SK-N-SH treated with all-trans-retinoic acid at 6 μM for 48 hours (cell line): ENCODE measurements around the gene IRS2.

ENCODE experiments used
- ARNTL ChIP-seq: fragments of 450-650 bp; formaldehyde crosslinking; IDR thresholded peaks from 2 replicates; pipeline ENCODE4 v1.5.0; 2020; ENCODE audit warnings: low read depth, mild to moderate bottlenecking, moderate library complexity, borderline replicate concordance
- CSRNP3 ChIP-seq: fragments of 250-450 bp; sonication (Bioruptor Pico); IDR thresholded peaks from 2 replicates; pipeline ENCODE4 v1.5.1; 2021; ENCODE audit warnings: mild to moderate bottlenecking, moderate library complexity
- ESRRG ChIP-seq: fragments of 250-450 bp; sonication (Bioruptor Pico); IDR thresholded peaks from 2 replicates; pipeline ENCODE4 v1.6.1; 2021; ENCODE audit warnings: mild to moderate bottlenecking
- TCF4 ChIP-seq: fragments of 250-450 bp; sonication (Bioruptor Pico); IDR thresholded peaks from 2 replicates; pipeline ENCODE4 v1.8.0; 2021; ENCODE audit warnings: mild to moderate bottlenecking, moderate library complexity, borderline replicate concordance
- TSHZ2 ChIP-seq: fragments of 250-450 bp; sonication (Bioruptor Pico); IDR thresholded peaks from 2 replicates; pipeline ENCODE4 v1.5.0; 2020; ENCODE audit warnings: mild to moderate bottlenecking, moderate library complexity
- ZFP3 ChIP-seq: fragments of 250-450 bp; sonication (Bioruptor Pico); IDR thresholded peaks from 2 replicates; pipeline ENCODE4 v1.5.0; 2020; ENCODE audit warnings: mild to moderate bottlenecking, moderate library complexity
- ZFP30 ChIP-seq: fragments of 450-650 bp; formaldehyde crosslinking; IDR thresholded peaks from 2 replicates; pipeline ENCODE4 v1.5.0; 2022; ENCODE audit warnings: mild to moderate bottlenecking, moderate library complexity
- ZNF565 ChIP-seq: fragments of 450-650 bp; formaldehyde crosslinking; conservative IDR thresholded peaks from 2 replicates; pipeline ENCODE4 v1.5.0; 2020; ENCODE audit warnings: low read depth, mild to moderate bottlenecking, moderate library complexity
- TF ChIP-seq, protein P1 (sequence below): fragments of 250-450 bp; sonication (Bioruptor Pico); IDR thresholded peaks from 2 replicates; pipeline ENCODE4 v1.8.0; 2020; ENCODE audit warnings: mild to moderate bottlenecking, moderate library complexity, borderline replicate concordance

DNA sequence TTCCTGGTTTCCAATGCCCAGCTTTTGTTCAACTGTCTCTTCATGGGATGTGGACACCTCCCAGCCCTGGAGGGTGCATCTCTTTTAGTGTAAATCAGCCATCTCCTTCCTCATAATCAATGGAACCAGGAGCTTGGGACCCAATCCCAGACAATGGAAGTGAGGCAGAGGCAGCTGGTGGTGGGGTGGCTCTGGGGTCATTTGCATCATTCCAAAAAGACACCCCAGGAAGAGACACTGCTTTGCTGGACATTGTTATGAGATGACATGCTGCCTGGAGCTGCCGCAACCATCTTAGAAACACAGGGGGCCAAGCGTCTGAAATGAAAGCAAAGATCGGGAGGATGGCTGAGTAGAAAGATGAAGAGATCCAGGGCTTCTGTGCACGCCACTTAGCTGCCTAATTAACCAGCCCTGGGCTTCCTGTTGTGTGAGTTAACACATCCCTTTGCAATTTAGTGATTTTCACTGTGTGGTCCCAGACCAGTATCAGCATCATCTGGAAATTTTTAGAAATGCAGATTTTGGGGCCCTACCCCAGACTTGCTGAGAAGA is 36.1 kb downstream of the IRS2 start:
- no peak for TF ChIP-seq ZFP30 (CRISPR knock-in tag)
- TF ChIP-seq, protein P1, sequence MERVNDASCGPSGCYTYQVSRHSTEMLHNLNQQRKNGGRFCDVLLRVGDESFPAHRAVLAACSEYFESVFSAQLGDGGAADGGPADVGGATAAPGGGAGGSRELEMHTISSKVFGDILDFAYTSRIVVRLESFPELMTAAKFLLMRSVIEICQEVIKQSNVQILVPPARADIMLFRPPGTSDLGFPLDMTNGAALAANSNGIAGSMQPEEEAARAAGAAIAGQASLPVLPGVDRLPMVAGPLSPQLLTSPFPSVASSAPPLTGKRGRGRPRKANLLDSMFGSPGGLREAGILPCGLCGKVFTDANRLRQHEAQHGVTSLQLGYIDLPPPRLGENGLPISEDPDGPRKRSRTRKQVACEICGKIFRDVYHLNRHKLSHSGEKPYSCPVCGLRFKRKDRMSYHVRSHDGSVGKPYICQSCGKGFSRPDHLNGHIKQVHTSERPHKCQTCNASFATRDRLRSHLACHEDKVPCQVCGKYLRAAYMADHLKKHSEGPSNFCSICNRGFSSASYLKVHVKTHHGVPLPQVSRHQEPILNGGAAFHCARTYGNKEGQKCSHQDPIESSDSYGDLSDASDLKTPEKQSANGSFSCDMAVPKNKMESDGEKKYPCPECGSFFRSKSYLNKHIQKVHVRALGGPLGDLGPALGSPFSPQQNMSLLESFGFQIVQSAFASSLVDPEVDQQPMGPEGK (CRISPR knock-in tag), result no peak
- TF ChIP-seq ZFP3, result no peak
- no peak for TF ChIP-seq TSHZ2 (CRISPR knock-in tag)
- TF ChIP-seq ARNTL (CRISPR knock-in tag), result no peak
- no peak for TF ChIP-seq CSRNP3 (CRISPR knock-in tag)
- TF ChIP-seq TCF4, result no peak
- no peak for TF ChIP-seq ZNF565
- no peak for TF ChIP-seq ESRRG (CRISPR knock-in tag)
